ENCODE results near the gene NARS2.

The NARS2 gene

DNA sequence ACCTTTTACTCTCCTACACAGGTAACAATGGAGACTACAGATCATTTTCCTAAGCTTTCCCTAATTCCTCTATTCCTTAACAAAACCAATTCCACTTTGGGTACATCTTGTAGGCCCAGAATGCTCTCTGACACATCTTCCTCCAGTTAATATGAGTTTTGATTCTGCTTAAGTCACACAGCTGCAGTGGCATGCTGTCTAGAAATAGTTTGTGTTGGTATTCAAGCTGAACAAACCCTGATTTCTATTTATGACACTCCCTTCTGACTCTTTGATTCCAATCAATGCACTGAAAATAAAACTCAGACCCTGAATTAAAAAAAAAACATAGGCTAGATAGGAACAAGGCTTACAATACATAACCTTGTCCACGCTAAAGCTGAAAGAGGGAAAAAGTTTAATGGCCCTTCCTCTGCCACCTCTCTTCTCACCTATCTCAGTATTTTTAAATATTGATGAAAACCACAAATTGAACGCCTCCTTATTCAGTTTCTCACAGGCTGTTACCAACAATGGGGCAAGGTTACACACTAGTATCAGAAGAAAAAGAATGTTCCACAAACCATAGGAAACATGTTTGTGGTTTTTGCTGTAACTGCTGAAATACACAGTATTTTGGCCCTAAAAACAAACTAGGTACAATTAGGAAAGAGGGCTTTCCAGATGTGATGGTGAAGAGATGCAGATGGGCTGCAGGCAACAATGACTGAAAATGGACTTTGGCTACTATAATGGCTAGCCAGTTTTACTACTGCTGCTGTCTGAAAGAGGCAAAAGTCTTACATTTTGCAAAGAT, 121.3 kb downstream of the NARS2 start:
- Histone ChIP-seq H3K27ac (ENCODE audit: insufficient read depth in 1 of 2, low read depth in 1 of 2, low read length in 2 of 2, poor library complexity in 1 of 2, severe bottlenecking in 2 of 2) (peak overlapping the region; percentile 29 to 39), H3K36me3 (ENCODE audit: control insufficient read depth in 4 of 4, insufficient read depth in 4 of 4, low read length in 3 of 4) (peaks cover under 1 to 24% (median 6%) of the 10 kb centered on the region in 4 experiments), H3K27me3 (replicated peaks in 2 of 5; ENCODE audit: control insufficient read depth in 4 of 5, insufficient read depth in 5 of 5, low read length in 4 of 5) (no peaks in the 10 kb centered on the region), H3K9me3 (ENCODE audit: control extremely low read depth in 1 of 5, control insufficient read depth in 4 of 5, insufficient read depth in 2 of 5, low read depth in 1 of 5, low read length in 4 of 5) (no peaks in the 10 kb centered on the region), H3K4me1 (ENCODE audit: control extremely low read depth in 1 of 4, control insufficient read depth in 4 of 4, insufficient read depth in 4 of 4, low read length in 3 of 4) (peaks cover 13 to 35% (median 28%) of the 10 kb centered on the region in 4 experiments), H3K4me3 (ENCODE audit: control insufficient read depth in 1 of 7, extremely low read depth in 1 of 7, insufficient read depth in 4 of 7, low read depth in 2 of 7, low read length in 6 of 7) (peak overlapping the region in 1 of 7 experiments; percentile 50)
- WGBS (ENCODE audit: insufficient coverage), result no CpG with 5 or more reads among the region's 2 CpGs
- ChIA-PET CTCF (interaction anchor here (1.3 to 2.1 kb wide), 3 partner anchors 19 to 36 kb away, joined by 3 to 7 read pairs (median 4); partner anchors contain the start of gene GAB2), POLR2A (no interaction called here)
- peak in 1 of 3 donors; percentile 26 for DNase-seq

DNA sequence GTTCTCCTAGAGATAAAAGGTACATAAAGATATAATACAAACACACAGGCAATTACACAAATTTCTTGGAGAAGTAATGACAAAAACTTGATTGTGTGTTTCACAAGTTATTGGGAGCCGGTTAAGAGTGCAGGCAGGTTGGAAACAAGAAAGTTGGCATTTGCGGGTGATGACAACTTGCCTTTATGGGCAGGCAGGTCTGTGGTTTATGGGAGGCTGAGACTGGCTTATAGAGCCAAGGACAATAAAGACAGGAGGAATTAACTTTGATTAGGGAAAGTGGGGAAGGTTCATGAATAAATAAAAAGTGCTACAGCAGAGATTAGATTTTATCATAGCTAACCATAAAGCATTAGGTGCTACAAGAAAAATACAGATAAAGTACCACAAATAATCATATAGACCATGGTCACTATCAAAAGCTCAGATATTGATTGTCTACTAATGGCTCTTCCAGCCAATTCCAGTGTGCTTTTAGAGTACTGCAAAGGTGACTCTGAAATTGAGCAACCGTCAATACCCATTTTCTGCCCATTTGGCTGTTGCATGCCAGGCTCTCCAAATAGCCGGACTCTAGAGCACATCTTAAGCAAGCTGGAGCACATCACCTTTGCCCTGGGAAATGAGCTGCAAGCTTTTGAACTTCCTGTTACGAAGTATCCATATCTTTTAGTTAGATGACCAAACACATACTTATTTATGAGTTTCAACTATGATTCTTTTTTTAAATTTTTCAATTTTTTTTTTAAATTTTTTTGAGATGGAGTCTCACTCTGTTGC, 123.1 kb downstream of the NARS2 start:
- Histone ChIP-seq H3K4me1 (ENCODE audit: control extremely low read depth in 1 of 4, control insufficient read depth in 4 of 4, insufficient read depth in 4 of 4, low read length in 3 of 4) (peaks cover 13 to 35% (median 28%) of the 10 kb centered on the region in 4 experiments), H3K9me3 (ENCODE audit: control extremely low read depth in 1 of 5, control insufficient read depth in 4 of 5, insufficient read depth in 2 of 5, low read depth in 1 of 5, low read length in 4 of 5) (no peaks in the 10 kb centered on the region), H3K27ac (ENCODE audit: insufficient read depth in 1 of 2, low read depth in 1 of 2, low read length in 2 of 2, poor library complexity in 1 of 2, severe bottlenecking in 2 of 2) (no peak overlapping the region), H3K27me3 (replicated peaks in 2 of 5; ENCODE audit: control insufficient read depth in 4 of 5, insufficient read depth in 5 of 5, low read length in 4 of 5) (no peaks in the 10 kb centered on the region), H3K4me3 (ENCODE audit: control insufficient read depth in 1 of 7, extremely low read depth in 1 of 7, insufficient read depth in 4 of 7, low read depth in 2 of 7, low read length in 6 of 7) (no peak overlapping the region), H3K36me3 (ENCODE audit: control insufficient read depth in 4 of 4, insufficient read depth in 4 of 4, low read length in 3 of 4) (peaks cover 0 to 10% (median 2%) of the 10 kb centered on the region in 4 experiments)
- no peak for DNase-seq
- ChIA-PET CTCF (interaction anchor here (1.2 to 2.1 kb wide), 4 partner anchors 16 to 35 kb away, joined by 3 to 7 read pairs (median 4); partner anchors contain the start of gene GAB2), POLR2A (interaction anchor here (0.6 kb wide), 1 partner anchor 11 kb away, joined by 4 read pairs; no protein-coding TSS in a partner anchor)
- 100% methylated on average over 4 of the region's 5 CpGs for WGBS (ENCODE audit: insufficient coverage)

DNA sequence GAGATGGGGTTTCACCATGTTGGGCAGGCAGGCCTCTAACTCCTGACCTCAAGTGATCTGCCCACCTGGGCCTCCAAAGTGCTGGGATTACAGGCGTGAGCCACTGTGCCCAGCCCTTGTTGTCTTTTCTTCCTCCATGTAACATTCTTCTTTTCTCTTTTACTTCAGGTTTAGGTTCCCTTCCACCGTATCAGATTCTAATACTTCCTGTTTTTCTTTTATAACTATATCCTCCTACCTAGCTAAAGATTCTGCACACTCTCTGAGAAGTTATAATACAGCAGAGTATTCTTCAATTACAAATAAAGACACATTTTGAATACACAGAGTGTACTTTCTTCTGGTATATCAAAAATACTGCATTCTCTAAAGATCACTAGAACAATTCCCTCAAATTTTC, 123.8 kb downstream of the NARS2 start:
- no peak overlapping the region for H3K4me3 ChIP-seq (ENCODE audit: control insufficient read depth in 1 of 7, extremely low read depth in 1 of 7, insufficient read depth in 4 of 7, low read depth in 2 of 7, low read length in 6 of 7)
- ChIA-PET CTCF (no interaction called here), POLR2A (no interaction called here)
- peaks cover 13 to 40% (median 30%) of the 10 kb centered on the region in 4 experiments for H3K4me1 ChIP-seq (ENCODE audit: control extremely low read depth in 1 of 4, control insufficient read depth in 4 of 4, insufficient read depth in 4 of 4, low read length in 3 of 4)
- DNase-seq, result peak in 1 of 3 donors; percentile 31
- no peaks in the 10 kb centered on the region for H3K9me3 ChIP-seq (ENCODE audit: control extremely low read depth in 1 of 5, control insufficient read depth in 4 of 5, insufficient read depth in 2 of 5, low read depth in 1 of 5, low read length in 4 of 5)
- no peaks in the 10 kb centered on the region for H3K27me3 ChIP-seq (replicated peaks in 2 of 5; ENCODE audit: control insufficient read depth in 4 of 5, insufficient read depth in 5 of 5, low read length in 4 of 5)
- 40% methylated on average over 2 of the region's 2 CpGs for WGBS (ENCODE audit: insufficient coverage)
- H3K36me3 ChIP-seq (ENCODE audit: control insufficient read depth in 4 of 4, insufficient read depth in 4 of 4, low read length in 3 of 4), result peaks cover 0 to 9% (median 2%) of the 10 kb centered on the region in 4 experiments
- H3K27ac ChIP-seq (ENCODE audit: insufficient read depth in 1 of 2, low read depth in 1 of 2, low read length in 2 of 2, poor library complexity in 1 of 2, severe bottlenecking in 2 of 2), result no peak overlapping the region

DNA sequence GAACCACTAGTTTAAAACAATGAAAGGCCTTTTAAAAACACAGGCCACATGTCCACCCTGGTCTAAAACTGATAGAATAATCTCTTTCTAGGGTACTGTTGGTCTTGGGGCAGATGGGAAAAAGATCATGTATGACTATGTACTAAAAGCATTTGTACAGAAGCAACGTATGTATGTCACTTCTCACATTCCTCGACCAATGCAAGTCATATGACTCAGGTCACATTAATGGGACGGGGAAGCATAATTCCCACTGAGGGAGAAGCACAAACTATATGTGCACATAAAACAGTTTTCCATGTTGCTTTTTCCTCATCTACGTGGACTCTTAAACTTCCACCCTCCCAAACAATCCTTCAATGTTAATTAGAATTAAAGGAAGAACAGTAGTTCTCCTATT, 124.8 kb downstream of the NARS2 start:
- CTCF ChIA-PET, result no interaction called here
- peaks cover 0 to 4% (median 2%) of the 10 kb centered on the region in 4 experiments for H3K36me3 ChIP-seq (ENCODE audit: control insufficient read depth in 4 of 4, insufficient read depth in 4 of 4, low read length in 3 of 4)

DNA sequence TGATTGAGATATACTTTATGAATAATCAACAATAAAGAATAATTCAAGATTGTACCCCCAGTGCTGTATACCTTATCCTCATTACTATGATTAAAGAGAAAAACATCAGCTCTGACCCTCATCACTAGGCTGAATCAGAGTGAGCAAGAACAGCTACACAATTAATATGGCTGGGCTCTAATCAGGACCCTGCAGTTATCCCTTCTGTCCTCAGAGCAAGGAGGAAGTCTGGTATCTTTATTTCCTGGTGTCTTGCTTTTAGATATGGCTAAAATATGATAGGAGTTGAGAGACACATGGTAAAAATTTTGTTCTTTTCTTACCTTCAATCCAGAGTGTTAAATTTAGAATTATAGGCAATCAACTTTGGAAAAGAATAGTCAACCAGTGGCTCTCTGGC, 128.5 kb downstream of the NARS2 start:
- POLR2A ChIA-PET, result no interaction called here
- Histone ChIP-seq H3K9me3 (ENCODE audit: control extremely low read depth in 1 of 5, control insufficient read depth in 4 of 5, insufficient read depth in 2 of 5, low read depth in 1 of 5, low read length in 4 of 5) (no peaks in the 10 kb centered on the region), H3K36me3 (ENCODE audit: control insufficient read depth in 4 of 4, insufficient read depth in 4 of 4, low read length in 3 of 4) (peaks cover 2 to 20% (median 10%) of the 10 kb centered on the region in 4 experiments), H3K27ac (ENCODE audit: insufficient read depth in 1 of 2, low read depth in 1 of 2, low read length in 2 of 2, poor library complexity in 1 of 2, severe bottlenecking in 2 of 2) (no peak overlapping the region), H3K27me3 (replicated peaks in 2 of 5; ENCODE audit: control insufficient read depth in 4 of 5, insufficient read depth in 5 of 5, low read length in 4 of 5) (no peaks in the 10 kb centered on the region), H3K4me3 (ENCODE audit: control insufficient read depth in 1 of 7, extremely low read depth in 1 of 7, insufficient read depth in 4 of 7, low read depth in 2 of 7, low read length in 6 of 7) (no peak overlapping the region), H3K4me1 (ENCODE audit: control extremely low read depth in 1 of 4, control insufficient read depth in 4 of 4, insufficient read depth in 4 of 4, low read length in 3 of 4) (peaks cover 4 to 11% (median 6%) of the 10 kb centered on the region in 4 experiments)
- peak in 2 of 3 donors; percentile 37 to 63 for DNase-seq
- CTCF ChIA-PET, result interaction anchor here (1.0 to 3.1 kb wide), 2 partner anchors 11 kb away, joined by 3 to 16 read pairs; no protein-coding TSS in a partner anchor

More for the DNA sequence above, 124.8 kb downstream of the NARS2 start:
- H3K27me3 ChIP-seq (replicated peaks in 2 of 5; ENCODE audit: control insufficient read depth in 4 of 5, insufficient read depth in 5 of 5, low read length in 4 of 5), result no peaks in the 10 kb centered on the region
- H3K4me3 ChIP-seq (ENCODE audit: control insufficient read depth in 1 of 7, extremely low read depth in 1 of 7, insufficient read depth in 4 of 7, low read depth in 2 of 7, low read length in 6 of 7), result no peak overlapping the region
- DNase-seq, result no peak
- H3K4me1 ChIP-seq (ENCODE audit: control extremely low read depth in 1 of 4, control insufficient read depth in 4 of 4, insufficient read depth in 4 of 4, low read length in 3 of 4), result peaks cover 13 to 40% (median 30%) of the 10 kb centered on the region in 4 experiments
- H3K9me3 ChIP-seq (ENCODE audit: control extremely low read depth in 1 of 5, control insufficient read depth in 4 of 5, insufficient read depth in 2 of 5, low read depth in 1 of 5, low read length in 4 of 5), result no peaks in the 10 kb centered on the region
- WGBS (ENCODE audit: insufficient coverage), result 100% methylated on average over 3 of the region's 4 CpGs
- no peak overlapping the region for H3K27ac ChIP-seq (ENCODE audit: insufficient read depth in 1 of 2, low read depth in 1 of 2, low read length in 2 of 2, poor library complexity in 1 of 2, severe bottlenecking in 2 of 2)
- POLR2A ChIA-PET, result no interaction called here

DNA sequence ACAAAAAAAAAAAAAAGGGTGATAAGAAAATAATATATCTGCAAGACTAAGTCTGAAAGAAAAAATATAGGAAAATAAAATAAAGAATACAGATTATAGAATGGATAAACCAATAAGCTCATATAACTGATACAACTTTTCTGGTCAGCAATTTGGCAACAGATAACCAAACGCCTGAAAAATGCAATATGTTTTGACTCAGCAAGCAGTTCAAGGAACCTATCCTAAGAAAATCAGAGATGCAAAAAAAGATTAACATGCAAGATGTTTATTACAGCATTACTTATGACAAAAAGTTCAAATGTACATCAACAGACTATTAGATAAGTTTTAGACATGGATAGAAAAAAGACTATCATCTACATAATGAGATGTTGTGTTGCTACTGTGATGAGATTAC, 129.9 kb downstream of the NARS2 start:
- Histone ChIP-seq H3K36me3 (ENCODE audit: control insufficient read depth in 4 of 4, insufficient read depth in 4 of 4, low read length in 3 of 4) (peaks cover 2 to 17% (median 11%) of the 10 kb centered on the region in 4 experiments), H3K9me3 (ENCODE audit: control extremely low read depth in 1 of 5, control insufficient read depth in 4 of 5, insufficient read depth in 2 of 5, low read depth in 1 of 5, low read length in 4 of 5) (no peaks in the 10 kb centered on the region), H3K4me3 (ENCODE audit: control insufficient read depth in 1 of 7, extremely low read depth in 1 of 7, insufficient read depth in 4 of 7, low read depth in 2 of 7, low read length in 6 of 7) (no peak overlapping the region), H3K4me1 (ENCODE audit: control extremely low read depth in 1 of 4, control insufficient read depth in 4 of 4, insufficient read depth in 4 of 4, low read length in 3 of 4) (peaks cover 0 to 5% (median 2%) of the 10 kb centered on the region in 4 experiments), H3K27me3 (replicated peaks in 2 of 5; ENCODE audit: control insufficient read depth in 4 of 5, insufficient read depth in 5 of 5, low read length in 4 of 5) (no peaks in the 10 kb centered on the region), H3K27ac (ENCODE audit: insufficient read depth in 1 of 2, low read depth in 1 of 2, low read length in 2 of 2, poor library complexity in 1 of 2, severe bottlenecking in 2 of 2) (no peak overlapping the region)
- ChIA-PET POLR2A (interaction anchor here (0.7 kb wide), 1 partner anchor 22 kb away, joined by 3 read pairs; no protein-coding TSS in a partner anchor), CTCF (interaction anchor here (1.4 to 3.1 kb wide), 2 partner anchors 9 to 14 kb away, joined by 6 to 16 read pairs; no protein-coding TSS in a partner anchor)
- DNase-seq, result no peak
- WGBS (ENCODE audit: insufficient coverage), result no CpG with 5 or more reads among the region's 1 CpG

Data from common myeloid progenitor, CD34-positive (primary cell).